Thyroid gland (tissue), 4 donors: ENCODE data around the gene FECH.

Source experiments
- POLR2A ChIP-seq, 2 donors: fragments of 450-650 bp; IDR thresholded peaks; one replicate each; pipeline ENCODE4 v1.6.1; 2017; ENCODE audit warnings: antibody characterized with exemption in 2 of 2, mild to moderate bottlenecking in 2 of 2, moderate library complexity in 1 of 2
- TF ChIP-seq, protein P1 (sequence below), 6 experiments: fragments of 200-600 bp in 3 of 6; fragments of 450-650 bp in 3 of 6; sonication (generic) in 3 of 6; IDR thresholded peaks; one replicate each; pipeline ENCODE4 v1.5.1; 2016 to 2019; ENCODE audit warnings: antibody characterized with exemption in 6 of 6, mild to moderate bottlenecking in 2 of 6, inconsistent platforms in 1 of 6, moderate library complexity in 1 of 6

DNA sequence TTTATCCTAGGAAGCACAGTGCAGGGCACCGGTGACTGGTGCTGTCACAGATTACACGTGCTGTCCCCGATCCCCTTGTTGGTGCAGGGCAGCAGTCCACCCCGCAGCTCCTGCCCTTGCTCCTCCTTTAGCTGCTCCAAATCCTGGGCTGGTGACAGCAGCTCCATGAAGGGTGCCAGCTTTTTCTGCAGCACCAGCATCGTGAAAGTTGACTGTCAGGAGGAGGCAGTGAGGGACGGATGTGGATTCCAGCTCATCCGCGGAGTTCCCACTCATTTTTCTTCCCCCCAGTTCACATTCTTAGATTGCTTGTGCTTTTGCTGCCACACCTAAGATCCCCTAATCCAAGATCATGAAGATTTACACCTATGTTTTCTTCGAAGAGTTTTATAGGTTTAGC, 83.9 kb downstream of the FECH start:
- TF ChIP-seq, protein P1, sequence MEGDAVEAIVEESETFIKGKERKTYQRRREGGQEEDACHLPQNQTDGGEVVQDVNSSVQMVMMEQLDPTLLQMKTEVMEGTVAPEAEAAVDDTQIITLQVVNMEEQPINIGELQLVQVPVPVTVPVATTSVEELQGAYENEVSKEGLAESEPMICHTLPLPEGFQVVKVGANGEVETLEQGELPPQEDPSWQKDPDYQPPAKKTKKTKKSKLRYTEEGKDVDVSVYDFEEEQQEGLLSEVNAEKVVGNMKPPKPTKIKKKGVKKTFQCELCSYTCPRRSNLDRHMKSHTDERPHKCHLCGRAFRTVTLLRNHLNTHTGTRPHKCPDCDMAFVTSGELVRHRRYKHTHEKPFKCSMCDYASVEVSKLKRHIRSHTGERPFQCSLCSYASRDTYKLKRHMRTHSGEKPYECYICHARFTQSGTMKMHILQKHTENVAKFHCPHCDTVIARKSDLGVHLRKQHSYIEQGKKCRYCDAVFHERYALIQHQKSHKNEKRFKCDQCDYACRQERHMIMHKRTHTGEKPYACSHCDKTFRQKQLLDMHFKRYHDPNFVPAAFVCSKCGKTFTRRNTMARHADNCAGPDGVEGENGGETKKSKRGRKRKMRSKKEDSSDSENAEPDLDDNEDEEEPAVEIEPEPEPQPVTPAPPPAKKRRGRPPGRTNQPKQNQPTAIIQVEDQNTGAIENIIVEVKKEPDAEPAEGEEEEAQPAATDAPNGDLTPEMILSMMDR (IDR thresholded peaks at IDR 0.05) = no peak
- TF ChIP-seq POLR2A (IDR thresholded peaks at IDR 0.05) = no peak
